Parathyroid adenoma (tissue), 2 donors: Measurements from ENCODE around the gene NRN1.

Experiments
- H2AFZ ChIP-seq: fragments of 300-600 bp; sonication (generic); one replicate; pipeline ENCODE4 v1.7.0; 2017; ENCODE audit warnings: antibody characterized with exemption, mild to moderate bottlenecking
- H3K27ac ChIP-seq: fragments of 300-600 bp; sonication (generic); one replicate; pipeline ENCODE4 v1.7.0; 2017
- H3K27me3 ChIP-seq: fragments of 300-600 bp; sonication (generic); one replicate; pipeline ENCODE4 v1.7.0; 2017; ENCODE audit warnings: low read length; ENCODE audit not compliant: control insufficient read depth, insufficient read depth
- H3K36me3 ChIP-seq: fragments of 300-600 bp; sonication (generic); one replicate; pipeline ENCODE4 v1.7.0; 2017; ENCODE audit warnings: low read length; ENCODE audit not compliant: control insufficient read depth, insufficient read depth
- H3K4me1 ChIP-seq: fragments of 300-600 bp; sonication (generic); one replicate; pipeline ENCODE4 v1.7.0; 2017; ENCODE audit warnings: control low read depth
- H3K4me2 ChIP-seq: fragments of 300-600 bp; sonication (generic); one replicate; pipeline ENCODE4 v1.7.0; 2017; ENCODE audit warnings: low read length
- H3K4me3 ChIP-seq: fragments of 300-600 bp; sonication (generic); one replicate; pipeline ENCODE4 v1.7.0; 2017; ENCODE audit warnings: low read depth, low read length
- H3K79me2 ChIP-seq: fragments of 300-600 bp; sonication (generic); one replicate; pipeline ENCODE4 v1.7.0; 2017; ENCODE audit warnings: control low read depth
- H3K9ac ChIP-seq: fragments of 300-600 bp; sonication (generic); one replicate; pipeline ENCODE4 v1.7.0; 2017; ENCODE audit warnings: mild to moderate bottlenecking
- H3K9me3 ChIP-seq: fragments of 300-600 bp; sonication (generic); one replicate; pipeline ENCODE4 v1.7.0; 2017; ENCODE audit warnings: low read length; ENCODE audit not compliant: control insufficient read depth
- CTCF ChIP-seq: fragments of 300-600 bp; sonication (generic); IDR thresholded peaks from one replicate; pipeline ENCODE4 v1.7.0; 2017; ENCODE audit warnings: antibody characterized with exemption, mild to moderate bottlenecking
- donor health status: primary hyperparathyroidism.

The NRN1 gene

GRCh38 chr6:6002005-6002847, 4.5 kb downstream of the NRN1 start:
- no peaks in the 10 kb centered on the region for H3K9me3 ChIP-seq
- peaks cover 3% of the 10 kb centered on the region for H3K4me1 ChIP-seq
- H3K9ac ChIP-seq: no peak overlapping the region
- no peak overlapping the region for H3K4me2 ChIP-seq
- H3K36me3 ChIP-seq: no peaks in the 10 kb centered on the region
- H2AFZ ChIP-seq: no peak overlapping the region
- no peak overlapping the region for H3K27ac ChIP-seq
- TF ChIP-seq CTCF: no peak
- H3K27me3 ChIP-seq: peaks cover 19% of the 10 kb centered on the region
- no peak overlapping the region for H3K4me3 ChIP-seq
- H3K79me2 ChIP-seq: peaks cover 3% of the 10 kb centered on the region

- Histone ChIP-seq H3K4me2 (no peak overlapping the region), H3K27me3 (peaks cover 19% of the 10 kb centered on the region), H3K36me3 (no peaks in the 10 kb centered on the region), H3K4me1 (peaks cover 5% of the 10 kb centered on the region), H3K9ac (no peak overlapping the region), H3K4me3 (no peak overlapping the region), H3K9me3 (no peaks in the 10 kb centered on the region), H3K27ac (no peak overlapping the region), H3K79me2 (peaks cover 3% of the 10 kb centered on the region), H2AFZ (no peak overlapping the region)
- no peak for TF ChIP-seq CTCF
Observed at GRCh38 chr6:6001443-6001842, 5.3 kb downstream of the NRN1 start.

- no peak overlapping the region for H3K4me3 ChIP-seq
- no peak for TF ChIP-seq CTCF
- no peak overlapping the region for H2AFZ ChIP-seq
- peaks cover 16% of the 10 kb centered on the region for H3K27me3 ChIP-seq
- H3K4me1 ChIP-seq: peaks cover 7% of the 10 kb centered on the region
- no peaks in the 10 kb centered on the region for H3K9me3 ChIP-seq
- no peaks in the 10 kb centered on the region for H3K79me2 ChIP-seq
- H3K4me2 ChIP-seq: peak overlapping the region; percentile 20
- H3K9ac ChIP-seq: no peak overlapping the region
- no peaks in the 10 kb centered on the region for H3K36me3 ChIP-seq
- peak overlapping the region; percentile 34 for H3K27ac ChIP-seq
Observed at GRCh38 chr6:5999688-6000608, 6.8 kb downstream of the NRN1 start.

- Histone ChIP-seq H3K4me3 (no peak overlapping the region), H2AFZ (no peak overlapping the region), H3K9me3 (no peaks in the 10 kb centered on the region), H3K27me3 (peaks cover 13% of the 10 kb centered on the region), H3K4me1 (peaks cover 7% of the 10 kb centered on the region), H3K79me2 (no peaks in the 10 kb centered on the region), H3K27ac (peak overlapping the region; percentile 34), H3K9ac (no peak overlapping the region), H3K4me2 (peak overlapping the region; percentile 20), H3K36me3 (no peaks in the 10 kb centered on the region)
- no peak for TF ChIP-seq CTCF
Observed at GRCh38 chr6:5998711-5999687, 7.7 kb downstream of the NRN1 start.
